K562 (cell line): ENCODE measurements around the gene AKAP6.

Experiments
- CBX5 ChIP-seq: IDR thresholded peaks from 2 replicates; pipeline ENCODE4 v1.6.1; 2014; ENCODE audit warnings: low read depth, borderline replicate concordance
- PRMT5 ChIP-seq: sonication (generic); formaldehyde crosslinking; IDR thresholded peaks from 2 replicates; pipeline ENCODE4 v1.5.0; 2020; ENCODE audit warnings: missing genetic modification reagents

DNA sequence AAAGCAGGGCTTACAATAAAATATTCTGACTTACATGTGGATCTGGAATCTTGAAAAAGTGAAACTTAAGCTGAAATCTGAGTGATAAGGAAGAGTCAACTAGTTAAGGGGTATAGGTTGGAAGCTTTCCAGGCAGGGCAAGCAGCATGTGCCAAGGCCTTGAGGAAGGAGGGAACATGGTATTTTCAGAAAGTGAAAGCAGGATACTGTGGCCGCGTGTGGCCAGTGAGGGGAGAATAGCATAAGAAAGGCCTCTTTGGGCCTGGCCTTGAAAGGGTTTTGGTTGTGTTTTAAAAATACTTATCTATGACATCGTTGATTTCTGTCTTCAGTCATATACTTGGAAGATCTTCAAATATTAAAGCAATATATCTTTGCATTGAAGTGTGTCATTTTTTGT is 213.4 kb downstream of the AKAP6 start:
- TF ChIP-seq PRMT5 (CRISPR knock-in tag) (no peak), CBX5 (no peak)
